Stimulated activated CD8-positive, alpha-beta memory T cell treated with anti-CD3 and anti-CD28 coated beads, Interleukin-2, amount 100 ng/mL, for 48 hours (primary cell): Measurements from ENCODE around the gene RBM39.

ENCODE experiments used
- DNase-seq, 2 donors: peaks; one replicate each; pipeline ENCODE4 v3.0.0-alpha.2; 2020; ENCODE audit warnings: low read depth in 2 of 2

The RBM39 gene

DNA sequence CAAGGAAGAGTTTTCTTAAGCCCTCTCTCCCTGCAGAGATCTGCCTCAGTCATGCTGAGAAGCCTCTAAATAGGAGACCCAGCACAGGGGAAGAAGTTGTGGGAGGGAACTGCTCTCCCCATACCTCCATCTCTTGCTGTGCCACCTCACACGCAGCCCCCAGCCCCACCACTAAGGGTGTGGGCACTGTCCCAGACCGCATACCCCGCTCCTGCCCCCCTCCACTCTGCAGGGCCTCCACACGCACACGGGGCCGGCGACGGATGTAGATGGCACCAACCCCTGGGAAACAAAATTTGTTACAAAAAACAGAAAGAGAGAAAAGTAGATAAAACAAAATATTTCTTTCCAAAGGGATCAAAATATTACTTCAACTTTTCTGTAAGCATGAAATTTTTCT lies 67.1 kb downstream of the RBM39 start:
- no peak for DNase-seq

DNA sequence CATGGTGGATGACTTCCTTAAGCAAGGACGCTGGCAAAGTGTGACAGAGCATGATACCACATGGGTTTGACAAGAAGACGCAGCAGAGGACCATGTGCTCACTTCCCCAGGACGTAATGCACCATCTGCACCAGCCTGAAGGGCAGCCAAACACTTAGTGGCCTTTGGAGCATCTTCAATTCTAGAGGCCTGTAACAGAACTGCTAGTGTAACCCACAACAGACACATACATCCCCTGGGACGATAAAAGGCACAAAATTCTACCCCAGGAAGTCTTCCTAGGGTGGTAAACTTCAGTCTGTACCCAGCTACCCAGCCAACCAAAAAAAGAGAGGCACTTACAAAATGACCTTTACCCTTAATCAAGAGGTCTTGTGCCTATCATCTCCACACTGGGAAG lies 68.2 kb downstream of the RBM39 start:
- no peak for DNase-seq

DNA sequence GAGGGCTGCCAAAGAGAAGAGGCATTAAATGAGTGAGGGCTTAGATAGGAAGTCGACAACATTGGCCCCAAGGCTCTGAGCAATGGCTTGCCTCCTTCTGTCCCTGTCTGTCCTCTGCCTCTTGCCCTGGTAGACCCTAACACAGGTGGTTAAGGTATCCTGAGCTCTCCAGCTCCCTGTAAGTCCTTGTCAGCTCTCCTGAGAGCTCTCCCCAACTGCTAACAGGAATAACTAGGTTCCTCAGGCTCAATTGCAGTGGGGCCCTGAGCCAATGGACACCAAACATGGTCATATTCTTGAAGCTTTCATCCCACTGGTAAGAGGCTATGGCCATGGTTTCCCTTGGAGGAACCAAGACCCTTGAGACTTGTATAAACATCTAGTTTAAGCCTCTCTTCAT lies 72.4 kb downstream of the RBM39 start:
- DNase-seq: no peak

DNA sequence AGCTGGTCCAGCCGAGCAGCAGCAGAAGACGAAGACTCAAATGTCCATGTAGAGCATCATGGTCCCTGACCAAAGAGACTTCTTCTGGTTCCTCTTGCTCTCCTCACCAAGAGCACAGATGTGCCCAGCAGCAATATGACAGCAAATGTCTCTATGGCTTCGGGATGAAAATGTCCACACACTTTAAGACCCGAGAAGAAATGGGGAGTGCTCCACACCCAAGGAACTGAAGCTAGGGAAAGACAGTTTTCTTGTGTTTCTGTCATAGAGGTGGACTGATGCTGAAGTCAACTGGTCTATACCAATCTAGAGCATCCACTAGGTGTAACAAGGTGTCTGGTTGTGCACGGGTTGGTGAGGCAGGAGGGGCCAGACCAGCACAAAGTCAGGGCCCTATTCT lies 72.8 kb downstream of the RBM39 start:
- no peak for DNase-seq

DNA sequence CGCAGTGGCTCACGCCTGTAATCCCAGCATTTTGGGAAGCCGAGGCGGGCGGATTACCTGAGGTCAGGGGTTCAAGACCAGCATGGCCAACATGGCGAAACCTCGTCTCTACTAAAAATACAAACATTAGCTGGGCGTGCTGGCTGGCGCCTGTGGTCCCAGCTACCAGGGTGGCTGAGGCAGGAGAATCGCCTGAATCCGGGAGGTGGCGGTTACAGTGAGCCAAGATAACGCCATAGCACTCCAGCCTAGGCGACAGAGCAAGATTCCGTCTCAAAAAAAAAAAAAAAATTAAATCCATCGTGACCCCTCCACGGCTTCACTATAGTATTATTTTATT lies 76.1 kb downstream of the RBM39 start:
- no peak for DNase-seq

DNA sequence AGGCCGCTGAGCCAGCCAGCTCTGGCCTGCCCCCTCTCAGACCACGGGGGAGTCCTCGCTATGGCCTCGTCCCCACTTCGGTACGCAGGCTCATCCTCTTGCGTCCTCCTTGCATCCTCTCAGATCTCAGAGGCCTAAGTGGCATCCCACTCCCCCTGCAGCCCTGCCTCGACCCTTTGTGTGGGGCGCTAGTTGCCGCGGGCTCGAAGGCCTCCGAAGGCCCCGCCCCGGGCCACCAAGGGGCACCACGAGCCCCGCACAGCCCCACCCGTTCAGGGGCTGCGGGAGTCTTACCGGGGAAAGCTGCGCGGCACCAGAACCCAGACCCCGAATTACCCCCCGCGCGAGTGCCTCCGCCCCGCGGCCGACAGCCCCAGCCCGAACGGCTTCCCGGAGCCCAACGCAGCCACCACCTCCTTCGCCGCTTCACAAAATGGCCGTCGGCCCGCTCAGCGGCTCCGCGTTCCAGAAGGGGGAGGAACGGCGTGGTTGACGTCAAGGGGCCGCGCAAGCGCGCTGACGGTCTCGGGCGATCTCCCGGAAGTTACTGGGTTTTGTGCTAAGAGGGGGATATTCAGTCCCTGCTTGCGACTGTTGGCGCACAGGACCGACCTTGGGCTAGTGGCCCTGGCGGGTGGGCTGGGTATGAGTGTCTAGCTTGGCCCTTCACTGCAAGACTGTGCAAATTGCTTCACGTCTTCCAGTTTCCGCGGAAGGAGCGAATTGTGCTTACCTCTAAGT lies 77.4 kb downstream of the RBM39 start, which contains the start of the genes CPNE1 and RBM12:
CPNE1 (minus strand) TSS at position 435 of the 741 bp plus-strand sequence. CDS start 31,977 bp downstream, outside the sequence.
RBM12 (minus strand) TSS at position 435 of the 741 bp plus-strand sequence. CDS start 9,578 bp downstream, outside the sequence.
- DNase-seq: peak; percentile 87 to 88

DNA sequence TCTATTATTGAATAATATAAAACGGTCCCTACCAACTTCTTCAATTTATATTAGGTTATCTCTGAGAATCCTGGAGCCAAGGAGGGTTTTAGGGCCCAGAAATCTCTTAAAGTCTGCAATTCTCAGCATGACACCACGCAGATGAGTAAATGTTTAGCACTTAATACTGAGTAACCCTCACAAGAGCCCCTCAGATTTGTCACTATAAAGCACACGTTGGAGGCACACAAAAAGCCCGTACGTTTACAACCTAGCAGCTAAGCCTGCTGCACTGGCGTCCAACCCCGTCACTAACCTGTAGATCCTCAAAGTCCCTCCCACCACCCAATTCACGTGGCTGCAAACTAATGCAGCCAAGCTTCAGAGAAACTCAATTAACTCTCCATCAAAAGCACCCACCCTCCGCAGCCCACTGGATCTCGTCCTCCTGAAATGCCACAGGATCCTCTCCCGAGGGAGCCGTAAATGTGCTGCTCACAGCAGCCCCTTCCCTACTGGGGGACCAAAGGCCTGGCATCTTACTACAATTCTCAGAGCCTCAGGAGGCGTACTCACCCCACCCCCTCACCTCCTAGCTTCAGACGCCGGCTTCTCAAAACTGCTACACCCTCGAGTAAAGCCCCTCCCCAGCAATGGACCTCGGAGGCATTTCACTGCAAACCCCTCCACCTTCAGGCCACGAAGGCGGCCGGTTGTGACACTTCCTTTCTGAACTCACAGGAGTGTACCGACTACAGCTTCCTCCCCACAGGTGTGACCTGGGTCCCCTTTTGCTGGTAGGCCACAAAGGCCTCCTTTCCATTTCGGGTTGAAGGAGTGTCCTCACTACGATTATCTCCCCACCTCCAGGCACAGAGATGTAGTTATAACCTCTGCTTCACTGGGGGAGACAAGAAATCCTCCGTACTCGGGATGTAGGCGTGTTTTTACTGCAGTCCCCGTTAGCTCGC lies 78.3 kb downstream of the RBM39 start:
- DNase-seq: peak; percentile 27 to 34

DNA sequence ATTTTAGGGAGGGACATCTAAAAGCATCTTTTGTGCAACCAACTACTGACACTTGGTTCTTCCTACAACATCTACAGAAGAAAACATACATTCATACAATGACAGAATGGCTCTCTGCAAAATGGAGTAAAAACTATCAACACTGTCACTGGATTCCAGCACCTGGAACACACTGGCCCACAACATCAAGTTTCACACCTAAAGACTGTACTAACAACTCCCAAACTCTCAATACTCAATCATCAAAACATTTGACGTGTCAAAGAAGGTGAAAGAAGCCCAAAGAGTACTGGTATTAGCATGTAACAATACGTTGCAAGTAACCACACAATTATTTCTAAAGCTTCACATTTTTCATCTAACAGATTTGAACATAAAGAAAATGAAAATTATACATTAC lies 79.5 kb downstream of the RBM39 start:
- DNase-seq: no peak

DNA sequence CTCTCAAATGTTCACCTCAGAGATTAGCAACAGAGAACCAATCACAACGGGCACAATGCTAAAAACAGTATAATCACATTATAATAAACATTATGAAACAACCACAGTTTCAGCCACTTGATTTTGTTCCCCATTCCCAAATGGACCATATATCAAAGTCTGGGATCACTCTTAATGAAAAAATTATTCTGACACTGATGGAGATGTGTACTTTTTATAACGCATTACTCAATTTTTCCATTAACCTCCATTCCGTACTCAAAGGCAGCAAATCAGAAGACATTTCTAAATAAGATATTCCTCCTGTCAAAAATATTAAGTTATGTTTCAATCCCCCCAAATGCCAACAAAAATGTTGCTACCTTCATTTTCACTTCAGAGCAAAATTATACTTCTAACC lies 80.2 kb downstream of the RBM39 start:
- no peak for DNase-seq

DNA sequence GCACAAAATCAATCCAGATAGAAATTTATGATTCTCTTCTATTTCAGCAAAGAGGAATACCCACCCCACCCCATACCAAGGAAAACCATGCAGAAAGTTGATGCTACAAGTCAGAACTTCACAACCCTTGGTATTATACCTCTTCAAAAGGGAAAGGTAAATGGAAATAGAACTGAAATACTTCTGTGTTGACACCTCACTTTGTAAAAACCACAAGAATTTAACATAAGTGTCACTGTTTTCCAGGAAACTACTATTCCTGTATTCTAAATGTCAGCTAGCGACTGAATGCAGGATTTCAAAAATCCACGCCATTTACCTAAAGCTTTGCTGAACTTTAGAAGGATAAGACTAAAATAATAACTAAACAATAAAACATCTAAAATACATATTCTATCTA lies 81.0 kb downstream of the RBM39 start:
- no peak for DNase-seq

DNA sequence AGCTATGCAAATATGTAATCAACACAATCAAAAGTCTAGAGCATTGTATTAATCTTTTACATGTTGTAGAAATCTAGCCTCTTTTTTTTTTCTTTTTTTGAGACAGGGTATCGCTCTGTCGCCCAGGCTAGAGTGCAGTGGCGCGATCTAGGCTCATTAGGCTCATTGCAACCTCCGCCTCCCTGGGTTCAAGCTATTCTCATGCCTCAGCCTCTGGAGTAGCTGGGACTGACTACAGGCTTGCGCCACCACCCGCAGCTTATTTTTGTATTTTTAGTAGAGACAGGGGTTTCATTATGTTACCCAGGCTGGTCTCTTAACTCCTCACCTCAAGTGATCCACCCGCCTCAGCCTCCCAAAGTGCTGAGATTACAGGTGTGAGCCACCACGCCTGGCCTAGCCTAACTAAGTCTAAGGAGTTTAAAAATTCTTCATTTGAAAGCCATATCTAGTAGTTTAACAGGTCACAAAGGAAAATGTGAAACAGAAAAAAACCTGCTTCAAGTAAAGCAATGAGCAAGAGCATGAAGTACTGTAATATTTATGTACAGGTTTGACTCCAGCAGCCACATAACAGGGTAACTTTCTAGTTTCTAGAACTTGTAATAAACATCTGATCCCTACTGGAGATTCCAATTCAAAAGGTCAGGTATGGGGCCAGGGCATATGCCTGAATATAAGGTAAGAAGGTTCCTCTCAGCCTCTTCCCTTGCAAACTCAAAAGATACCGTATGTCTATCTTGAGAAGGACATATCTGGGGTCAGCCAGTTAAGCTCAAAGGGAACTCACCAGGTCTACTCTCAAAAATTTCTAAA lies 81.7 kb downstream of the RBM39 start:
- DNase-seq: peak in 1 of 2 donors; percentile 13

DNA sequence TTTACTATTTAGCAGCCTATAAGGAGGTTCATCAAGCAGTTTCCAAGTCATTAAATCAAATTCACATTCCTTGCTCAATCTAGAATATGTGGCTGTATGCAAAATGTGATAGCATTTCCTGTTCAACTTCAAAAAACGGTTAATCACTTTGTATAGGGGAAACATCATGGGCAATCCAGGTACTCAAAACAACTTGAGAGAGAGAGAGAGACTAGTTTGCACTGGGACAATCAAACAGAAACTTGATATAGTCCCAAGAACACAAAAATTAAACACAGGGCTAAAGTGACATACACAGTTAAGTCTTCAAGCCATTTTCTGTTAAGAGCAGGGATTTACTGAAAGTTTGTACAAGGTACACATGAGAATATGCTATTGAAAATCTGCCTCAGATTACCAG lies 84.8 kb downstream of the RBM39 start:
- no peak for DNase-seq

DNA sequence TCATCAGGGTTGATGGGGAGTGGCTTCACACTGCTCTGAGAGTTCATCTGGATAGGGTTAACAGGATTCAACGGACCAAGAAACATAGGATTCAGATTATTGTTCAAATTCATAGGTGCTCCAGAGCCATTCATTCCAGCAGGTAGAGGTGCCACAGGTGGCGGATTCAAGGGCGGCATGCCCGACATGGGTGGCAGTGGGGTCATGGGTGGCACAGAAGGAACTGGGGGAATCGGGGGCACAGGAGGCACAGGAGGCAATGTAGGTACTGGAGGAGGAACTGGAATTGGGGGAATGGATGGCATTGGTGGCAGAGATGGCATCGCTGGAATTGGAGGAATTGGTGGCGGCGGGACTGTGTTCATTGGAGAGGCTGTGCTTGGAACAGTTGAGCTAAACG lies 87.6 kb downstream of the RBM39 start:
- DNase-seq: no peak

DNA sequence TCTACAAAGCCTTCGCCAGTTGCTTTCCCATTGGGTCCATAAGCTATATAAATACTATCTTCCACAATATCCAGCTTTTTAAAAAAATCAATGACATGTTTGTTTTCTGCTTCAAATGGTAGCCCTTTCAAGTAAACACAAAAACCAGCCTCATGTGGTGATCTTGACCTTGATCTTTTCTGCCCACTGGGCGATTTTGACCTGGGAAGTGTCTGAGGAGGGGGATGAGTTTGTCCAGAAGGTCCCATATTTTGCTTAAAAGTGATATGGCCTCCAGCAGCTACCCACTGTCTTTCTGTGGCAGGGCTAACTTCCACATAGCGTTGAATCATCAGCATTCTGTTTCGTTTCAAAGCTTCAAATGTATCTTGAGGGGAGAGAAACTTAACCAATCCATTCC lies 88.2 kb downstream of the RBM39 start:
- DNase-seq: no peak
